Large intestine (tissue), 3 donors: ENCODE data around the gene CDH13. TPM values are rescaled to one million over a fixed set of nuclear protein-coding genes. Genes with fewer than 3 reads are reported as not detected.
A peak's percentile ranks its signal among the peaks of the same experiment; 100 is the strongest.

ENCODE experiments used
- DNase-seq, 2 donors: peaks; one replicate each; pipeline versions ENCODE4 v3.0.0 to v3.0.0-alpha.2; 2013
- H3K27ac ChIP-seq: one replicate; pipeline ENCODE4 v1.5.1; 2013; ENCODE audit warnings: low read length
- H3K27me3 ChIP-seq: 2 replicates; pipeline ENCODE4 v1.6.1; 2013; ENCODE audit warnings: low read length; ENCODE audit not compliant: control insufficient read depth, insufficient read depth
- H3K36me3 ChIP-seq: 2 replicates; pipeline ENCODE4 v1.6.1; 2013; ENCODE audit warnings: low read length; ENCODE audit not compliant: control insufficient read depth, insufficient read depth
- H3K4me1 ChIP-seq: one replicate; pipeline ENCODE4 v1.6.1; 2013; ENCODE audit warnings: low read length; ENCODE audit not compliant: control insufficient read depth, insufficient read depth
- H3K4me3 ChIP-seq: one replicate; pipeline ENCODE4 v1.5.1; 2013; ENCODE audit warnings: low read length
- H3K9me3 ChIP-seq: one replicate; pipeline ENCODE4 v1.6.1; 2013; ENCODE audit warnings: mild to moderate bottlenecking, low read depth, low read length, moderate library complexity; ENCODE audit not compliant: control insufficient read depth
- WGBS: methylation state at CpG from one replicate; pipeline ENCODE4 v1.1.5; 2013; ENCODE audit warnings: low lambda C conversion rate; ENCODE audit not compliant: insufficient coverage; 5-methylcytosine and 5-hydroxymethylcytosine counted together
- polyA plus RNA-seq: library from polyadenylated mRNA; unstranded; fragments of 120-200 nt; gene quantifications from one replicate; pipeline ENCODE4 v1.2.1, GENCODE V29; 2013

The CDH13 gene
- polyA plus RNA-seq, 1 donor, result 17.1 TPM

- Histone ChIP-seq H3K4me3 (no peak overlapping the region), H3K36me3 (no peaks in the 10 kb centered on the region), H3K4me1 (no peaks in the 10 kb centered on the region), H3K27me3 (peaks cover 2% of the 10 kb centered on the region), H3K27ac (no peak overlapping the region), H3K9me3 (no peaks in the 10 kb centered on the region)
- no CpG with 5 or more reads among the region's 2 CpGs for WGBS
- no peak for DNase-seq
Measured at GRCh38 chr16:83833921-83834320, 1207.2 kb downstream of the CDH13 start.

- Histone ChIP-seq H3K27me3 (peaks cover 2% of the 10 kb centered on the region), H3K4me1 (no peaks in the 10 kb centered on the region), H3K36me3 (no peaks in the 10 kb centered on the region), H3K27ac (no peak overlapping the region), H3K9me3 (no peaks in the 10 kb centered on the region), H3K4me3 (no peak overlapping the region)
- no peak for DNase-seq
- 94% methylated on average over 2 of the region's 10 CpGs for WGBS
Measured at GRCh38 chr16:83835586-83836566, 1209.1 kb downstream of the CDH13 start.

- Histone ChIP-seq H3K9me3 (no peaks in the 10 kb centered on the region), H3K4me3 (no peak overlapping the region), H3K4me1 (no peaks in the 10 kb centered on the region), H3K36me3 (no peaks in the 10 kb centered on the region), H3K27me3 (peaks cover 2% of the 10 kb centered on the region), H3K27ac (no peak overlapping the region)
- no peak for DNase-seq
- WGBS, result no CpG with 5 or more reads among the region's 4 CpGs
Measured at GRCh38 chr16:83837566-83837965, 1210.8 kb downstream of the CDH13 start.

GRCh38 chr16:83838151-83838550 lies 1211.4 kb downstream of the CDH13 start:
- WGBS, result 68% methylated on average over 3 of the region's 4 CpGs

GRCh38 chr16:83839561-83839960 lies 1212.8 kb downstream of the CDH13 start:
- DNase-seq, result no peak
- Histone ChIP-seq H3K36me3 (no peaks in the 10 kb centered on the region), H3K4me1 (peaks cover 4% of the 10 kb centered on the region), H3K27ac (no peak overlapping the region), H3K27me3 (peaks cover 2% of the 10 kb centered on the region), H3K4me3 (no peak overlapping the region), H3K9me3 (no peaks in the 10 kb centered on the region)
- 58% methylated on average over 2 of the region's 3 CpGs for WGBS

More at GRCh38 chr16:83838151-83838550, 1211.4 kb downstream of the CDH13 start:
- Histone ChIP-seq H3K27ac (no peak overlapping the region), H3K27me3 (peaks cover 2% of the 10 kb centered on the region), H3K9me3 (no peaks in the 10 kb centered on the region), H3K4me3 (no peak overlapping the region), H3K4me1 (peaks cover 4% of the 10 kb centered on the region), H3K36me3 (no peaks in the 10 kb centered on the region)
- DNase-seq, result no peak

GRCh38 chr16:83840060-83840617 lies 1213.4 kb downstream of the CDH13 start:
- Histone ChIP-seq H3K4me1 (peaks cover 4% of the 10 kb centered on the region), H3K36me3 (no peaks in the 10 kb centered on the region), H3K4me3 (no peak overlapping the region), H3K9me3 (no peaks in the 10 kb centered on the region), H3K27ac (no peak overlapping the region), H3K27me3 (peaks cover 2% of the 10 kb centered on the region)
- 80% methylated on average over 1 of the region's 4 CpGs for WGBS
- DNase-seq, result no peak

GRCh38 chr16:83842291-83842690 lies 1215.5 kb downstream of the CDH13 start:
- H3K27ac ChIP-seq, result no peak overlapping the region
- 91% methylated on average over 4 of the region's 7 CpGs for WGBS
- H3K4me3 ChIP-seq, result no peak overlapping the region
- no peaks in the 10 kb centered on the region for H3K36me3 ChIP-seq
- H3K27me3 ChIP-seq, result peaks cover 2% of the 10 kb centered on the region
- no peak for DNase-seq
- H3K9me3 ChIP-seq, result no peaks in the 10 kb centered on the region
- peaks cover 4% of the 10 kb centered on the region for H3K4me1 ChIP-seq

- Histone ChIP-seq H3K9me3 (no peaks in the 10 kb centered on the region), H3K4me1 (peaks cover 4% of the 10 kb centered on the region), H3K4me3 (no peak overlapping the region), H3K27me3 (peaks cover 2% of the 10 kb centered on the region), H3K27ac (no peak overlapping the region), H3K36me3 (no peaks in the 10 kb centered on the region)
- peak; percentile 62 to 87 for DNase-seq
- no CpG with 5 or more reads among the region's 9 CpGs for WGBS
Measured at GRCh38 chr16:83842756-83843507, 1216.2 kb downstream of the CDH13 start.

GRCh38 chr16:83843657-83844056 lies 1216.9 kb downstream of the CDH13 start:
- H3K27ac ChIP-seq, result no peak overlapping the region

GRCh38 chr16:83845263-83845662 lies 1218.5 kb downstream of the CDH13 start:
- no peak for DNase-seq
- H3K36me3 ChIP-seq, result no peaks in the 10 kb centered on the region
- WGBS, result no CpG with 5 or more reads among the region's 8 CpGs

More at GRCh38 chr16:83843657-83844056, 1216.9 kb downstream of the CDH13 start:
- Histone ChIP-seq H3K4me1 (peaks cover 4% of the 10 kb centered on the region), H3K4me3 (no peak overlapping the region), H3K9me3 (no peaks in the 10 kb centered on the region), H3K36me3 (no peaks in the 10 kb centered on the region), H3K27me3 (no peaks in the 10 kb centered on the region)
- peak in 1 of 2 donors; percentile 15 for DNase-seq
- 96% methylated on average over 4 of the region's 10 CpGs for WGBS

More at GRCh38 chr16:83845263-83845662, 1218.5 kb downstream of the CDH13 start:
- H3K27ac ChIP-seq, result no peak overlapping the region
- H3K4me3 ChIP-seq, result no peak overlapping the region
- no peaks in the 10 kb centered on the region for H3K27me3 ChIP-seq
- H3K9me3 ChIP-seq, result no peaks in the 10 kb centered on the region
- peaks cover 4% of the 10 kb centered on the region for H3K4me1 ChIP-seq
